ENCODE data around the gene LCP1.

DNA sequence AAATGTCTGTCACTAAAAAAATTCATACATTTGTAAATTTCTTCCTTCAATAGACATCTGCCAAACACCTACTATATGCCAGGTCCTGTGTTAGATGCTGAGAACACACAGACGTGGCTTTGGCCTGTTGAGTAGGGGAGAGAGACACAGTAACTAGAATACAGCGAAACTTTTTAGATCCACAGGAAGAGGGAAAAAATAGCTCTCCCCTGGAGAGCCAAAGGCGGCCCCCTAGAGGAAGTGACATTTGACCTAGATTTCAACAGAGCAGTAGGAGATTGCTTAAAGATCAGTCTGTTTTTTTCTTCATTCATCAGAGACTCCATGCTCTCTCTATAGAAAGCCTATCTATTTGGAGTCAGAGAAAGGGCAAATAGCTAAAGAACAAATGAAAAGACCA is 11.3 kb downstream of the LCP1 start:
- TF ChIP-seq, protein P1, sequence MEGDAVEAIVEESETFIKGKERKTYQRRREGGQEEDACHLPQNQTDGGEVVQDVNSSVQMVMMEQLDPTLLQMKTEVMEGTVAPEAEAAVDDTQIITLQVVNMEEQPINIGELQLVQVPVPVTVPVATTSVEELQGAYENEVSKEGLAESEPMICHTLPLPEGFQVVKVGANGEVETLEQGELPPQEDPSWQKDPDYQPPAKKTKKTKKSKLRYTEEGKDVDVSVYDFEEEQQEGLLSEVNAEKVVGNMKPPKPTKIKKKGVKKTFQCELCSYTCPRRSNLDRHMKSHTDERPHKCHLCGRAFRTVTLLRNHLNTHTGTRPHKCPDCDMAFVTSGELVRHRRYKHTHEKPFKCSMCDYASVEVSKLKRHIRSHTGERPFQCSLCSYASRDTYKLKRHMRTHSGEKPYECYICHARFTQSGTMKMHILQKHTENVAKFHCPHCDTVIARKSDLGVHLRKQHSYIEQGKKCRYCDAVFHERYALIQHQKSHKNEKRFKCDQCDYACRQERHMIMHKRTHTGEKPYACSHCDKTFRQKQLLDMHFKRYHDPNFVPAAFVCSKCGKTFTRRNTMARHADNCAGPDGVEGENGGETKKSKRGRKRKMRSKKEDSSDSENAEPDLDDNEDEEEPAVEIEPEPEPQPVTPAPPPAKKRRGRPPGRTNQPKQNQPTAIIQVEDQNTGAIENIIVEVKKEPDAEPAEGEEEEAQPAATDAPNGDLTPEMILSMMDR (IDR thresholded peaks at IDR 0.05) = no peak
- TF ChIP-seq POLR2A (IDR thresholded peaks at IDR 0.05; ENCODE audit: low read depth) = no peak
- no peak for TF ChIP-seq EP300 (IDR thresholded peaks at IDR 0.05)

Measured in esophagus muscularis mucosa (tissue), 4 donors.